ENCODE measurements around the gene STAT6.
"Not testable (repeated sequence)": the region's sequence is repeated elsewhere in the genome, so short reads cannot be mapped to it uniquely, and the experiment has no call there.

Gene STAT6

DNA sequence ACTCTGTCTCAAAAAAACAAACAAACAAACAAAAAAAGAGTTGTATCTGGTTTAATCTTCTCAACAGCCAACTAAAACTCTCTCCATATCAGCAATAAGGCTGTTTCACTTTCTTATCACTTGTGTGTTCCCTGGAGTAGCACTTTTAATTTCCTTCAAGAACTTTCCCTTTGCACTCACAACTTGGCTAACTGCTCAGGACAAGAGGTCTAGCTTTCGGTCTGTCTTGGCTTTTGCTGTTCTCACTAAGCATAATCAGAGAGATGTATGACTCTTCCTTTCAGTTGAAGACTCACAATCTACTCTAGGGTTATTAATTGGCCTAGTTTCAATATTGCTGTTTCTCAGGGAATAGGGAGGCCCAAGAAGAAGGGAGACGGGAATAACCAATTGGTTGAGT lies 44.9 kb downstream of the STAT6 start:
- no peak overlapping the region for H3K4me3 ChIP-seq (ENCODE audit: low read length)
- H3K27me3 ChIP-seq (ENCODE audit: control insufficient read depth, insufficient read depth, low read length), result no peaks in the 10 kb centered on the region
- no peaks in the 10 kb centered on the region for H3K4me1 ChIP-seq (ENCODE audit: control insufficient read depth, low read depth, low read length)
- no peak overlapping the region for H3K27ac ChIP-seq (ENCODE audit: low read length)
- H3K36me3 ChIP-seq (ENCODE audit: control insufficient read depth, low read depth, low read length), result peaks cover 54% of the 10 kb centered on the region
- no peaks in the 10 kb centered on the region for H3K9me3 ChIP-seq (ENCODE audit: control insufficient read depth, low read depth, low read length)
- H3K9ac ChIP-seq (ENCODE audit: low read length), result no peak overlapping the region

DNA sequence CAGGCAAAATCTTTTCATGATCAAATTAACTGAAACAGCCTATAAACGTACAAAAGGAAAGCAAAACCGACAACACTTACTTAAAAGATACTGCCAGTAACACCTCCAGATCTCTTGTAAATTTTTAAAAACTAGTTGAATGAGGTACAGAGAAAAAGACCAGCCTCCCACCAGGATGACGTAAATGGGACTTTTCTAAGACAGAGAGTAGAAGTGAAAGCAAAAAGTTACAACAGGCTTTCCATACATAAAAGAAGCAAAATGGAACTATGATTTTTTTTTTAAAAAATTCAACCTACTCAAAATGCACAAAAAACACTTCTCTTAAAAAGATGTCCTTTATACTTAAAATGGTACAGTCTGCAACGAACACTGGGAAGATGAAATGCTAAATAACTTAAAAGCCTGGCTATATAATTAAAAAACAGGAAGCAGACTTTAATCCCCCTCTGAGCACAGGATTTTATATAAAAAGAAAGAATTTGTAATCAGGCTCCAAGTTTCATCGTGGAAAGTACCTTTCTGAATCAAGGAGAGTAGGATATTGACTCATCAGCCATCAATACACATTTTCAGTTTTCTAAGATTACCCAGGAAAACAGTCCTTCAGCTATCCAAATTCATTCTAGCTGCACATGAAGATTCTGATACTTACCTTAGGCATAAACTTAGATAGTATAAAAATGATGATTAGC lies 47.0 kb downstream of the STAT6 start:
- no peak overlapping the region for H3K27ac ChIP-seq (ENCODE audit: low read length)
- H3K4me3 ChIP-seq (ENCODE audit: low read length), result no peak overlapping the region
- H3K9ac ChIP-seq (ENCODE audit: low read length), result no peak overlapping the region
- H3K36me3 ChIP-seq (ENCODE audit: control insufficient read depth, low read depth, low read length), result peaks cover 53% of the 10 kb centered on the region
- H3K4me1 ChIP-seq (ENCODE audit: control insufficient read depth, low read depth, low read length), result no peaks in the 10 kb centered on the region
- no peaks in the 10 kb centered on the region for H3K27me3 ChIP-seq (ENCODE audit: control insufficient read depth, insufficient read depth, low read length)
- H3K9me3 ChIP-seq (ENCODE audit: control insufficient read depth, low read depth, low read length), result no peaks in the 10 kb centered on the region

DNA sequence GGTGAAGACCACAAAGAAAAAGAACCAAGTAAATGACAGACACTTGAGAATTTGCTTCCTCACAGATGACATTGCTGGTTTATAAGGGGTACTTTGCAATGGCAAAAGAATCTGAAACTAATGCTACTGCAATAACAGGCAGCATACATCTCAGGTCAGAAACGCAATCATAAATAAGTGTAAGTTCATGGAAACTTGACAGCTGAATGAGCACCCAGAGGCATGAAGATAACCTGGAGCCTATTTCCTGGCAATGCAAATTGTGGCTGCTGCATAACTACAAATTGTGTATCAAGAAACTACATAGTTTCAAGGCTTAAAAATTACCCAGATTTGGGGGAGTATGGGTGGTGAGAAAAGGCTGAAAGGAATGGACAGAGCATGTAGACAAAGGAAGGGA lies 52.7 kb downstream of the STAT6 start:
- Histone ChIP-seq H3K27ac (ENCODE audit: low read length) (no peak overlapping the region), H3K4me1 (ENCODE audit: control insufficient read depth, low read depth, low read length) (no peaks in the 10 kb centered on the region), H3K9ac (ENCODE audit: low read length) (no peak overlapping the region), H3K4me3 (ENCODE audit: low read length) (no peak overlapping the region), H3K36me3 (ENCODE audit: control insufficient read depth, low read depth, low read length) (peaks cover 57% of the 10 kb centered on the region), H3K27me3 (ENCODE audit: control insufficient read depth, insufficient read depth, low read length) (no peaks in the 10 kb centered on the region), H3K9me3 (ENCODE audit: control insufficient read depth, low read depth, low read length) (no peaks in the 10 kb centered on the region)

DNA sequence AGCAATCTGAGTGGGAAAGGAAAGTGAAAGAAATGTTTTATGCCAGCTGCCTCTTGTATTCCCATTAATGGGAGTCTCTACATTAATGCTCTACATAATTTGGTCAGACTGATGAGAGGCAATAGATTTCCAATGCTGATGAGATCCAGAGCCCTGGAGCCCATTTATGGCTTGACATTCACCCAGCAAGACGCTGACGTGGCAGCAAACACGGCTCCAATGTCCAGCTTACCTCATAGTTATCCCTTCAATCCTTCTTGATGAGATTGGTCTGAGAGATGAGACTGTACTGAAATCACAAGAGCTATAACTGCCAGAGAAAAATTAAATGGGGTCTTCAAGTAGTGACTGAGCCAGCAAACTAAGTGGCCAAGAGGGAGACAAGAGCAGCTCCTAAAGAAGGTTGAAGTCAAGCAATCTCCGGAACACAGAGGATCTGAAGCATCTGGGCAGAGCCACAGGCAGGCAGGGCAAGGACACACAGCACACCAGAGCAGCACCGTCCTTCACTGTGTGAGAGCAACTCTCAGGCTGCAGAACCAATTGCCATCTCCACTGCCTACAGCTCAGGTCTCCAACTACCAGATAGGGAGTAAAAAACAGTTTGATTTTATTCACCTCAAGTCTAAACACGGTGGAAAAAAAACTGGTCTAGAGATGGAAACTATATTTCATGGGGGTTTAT lies 54.0 kb downstream of the STAT6 start:
- H3K4me1 ChIP-seq (ENCODE audit: control insufficient read depth, low read depth, low read length), result no peaks in the 10 kb centered on the region
- no peak overlapping the region for H3K4me3 ChIP-seq (ENCODE audit: low read length)
- H3K27ac ChIP-seq (ENCODE audit: low read length), result no peak overlapping the region
- no peaks in the 10 kb centered on the region for H3K27me3 ChIP-seq (ENCODE audit: control insufficient read depth, insufficient read depth, low read length)
- no peaks in the 10 kb centered on the region for H3K9me3 ChIP-seq (ENCODE audit: control insufficient read depth, low read depth, low read length)
- no peak overlapping the region for H3K9ac ChIP-seq (ENCODE audit: low read length)
- H3K36me3 ChIP-seq (ENCODE audit: control insufficient read depth, low read depth, low read length), result peaks cover 50% of the 10 kb centered on the region

DNA sequence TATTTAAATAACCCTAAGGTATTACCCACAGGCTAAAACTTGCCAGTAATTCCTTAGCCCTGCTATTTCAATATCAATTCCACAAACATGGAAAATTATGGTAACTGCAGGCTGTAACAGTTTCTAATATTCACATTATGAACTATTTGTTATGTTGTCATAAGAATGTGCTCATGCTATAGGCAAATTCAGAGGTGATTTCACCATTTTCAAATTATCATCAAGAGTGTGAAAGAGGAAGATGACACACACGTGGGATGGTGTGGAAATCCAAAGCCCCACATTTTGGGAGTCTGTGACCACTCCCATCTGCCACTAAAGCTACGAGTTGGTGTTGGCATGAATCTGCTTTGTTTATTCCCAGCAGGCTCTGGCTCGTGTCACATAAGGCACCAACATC lies 55.3 kb downstream of the STAT6 start:
- Histone ChIP-seq H3K9ac (ENCODE audit: low read length) (no peak overlapping the region), H3K4me3 (ENCODE audit: low read length) (no peak overlapping the region), H3K36me3 (ENCODE audit: control insufficient read depth, low read depth, low read length) (peaks cover 46% of the 10 kb centered on the region)

DNA sequence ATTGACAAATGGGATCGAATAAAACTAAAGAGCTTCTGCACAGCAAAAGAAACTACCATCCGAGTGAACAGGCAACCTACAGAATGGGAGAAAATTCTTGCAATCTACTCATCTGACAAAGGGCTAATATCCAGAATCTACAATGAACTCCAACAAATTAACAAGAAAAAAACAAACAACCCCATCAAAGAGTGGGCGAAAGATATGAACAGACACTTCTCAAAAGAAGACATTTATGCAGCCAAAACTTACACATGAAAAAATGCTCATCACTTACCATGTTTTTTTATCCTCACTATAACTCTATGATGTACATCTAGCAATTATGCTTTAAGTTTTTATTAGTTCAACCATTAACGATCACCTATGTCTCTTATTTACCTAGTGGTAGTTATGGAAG lies 57.3 kb downstream of the STAT6 start:
- not testable (repeated sequence) for H3K27me3 ChIP-seq (ENCODE audit: control insufficient read depth, insufficient read depth, low read length); H3K9me3 ChIP-seq (ENCODE audit: control insufficient read depth, low read depth, low read length); H3K4me3 ChIP-seq (ENCODE audit: low read length); H3K4me1 ChIP-seq (ENCODE audit: control insufficient read depth, low read depth, low read length); H3K9ac ChIP-seq (ENCODE audit: low read length); H3K27ac ChIP-seq (ENCODE audit: low read length)
- peaks cover 27% of the 10 kb centered on the region for H3K36me3 ChIP-seq (ENCODE audit: control insufficient read depth, low read depth, low read length)

More for the DNA sequence above, 55.3 kb downstream of the STAT6 start:
- Histone ChIP-seq H3K27me3 (ENCODE audit: control insufficient read depth, insufficient read depth, low read length) (no peaks in the 10 kb centered on the region), H3K9me3 (ENCODE audit: control insufficient read depth, low read depth, low read length) (no peaks in the 10 kb centered on the region), H3K4me1 (ENCODE audit: control insufficient read depth, low read depth, low read length) (no peaks in the 10 kb centered on the region), H3K27ac (ENCODE audit: low read length) (no peak overlapping the region)

DNA sequence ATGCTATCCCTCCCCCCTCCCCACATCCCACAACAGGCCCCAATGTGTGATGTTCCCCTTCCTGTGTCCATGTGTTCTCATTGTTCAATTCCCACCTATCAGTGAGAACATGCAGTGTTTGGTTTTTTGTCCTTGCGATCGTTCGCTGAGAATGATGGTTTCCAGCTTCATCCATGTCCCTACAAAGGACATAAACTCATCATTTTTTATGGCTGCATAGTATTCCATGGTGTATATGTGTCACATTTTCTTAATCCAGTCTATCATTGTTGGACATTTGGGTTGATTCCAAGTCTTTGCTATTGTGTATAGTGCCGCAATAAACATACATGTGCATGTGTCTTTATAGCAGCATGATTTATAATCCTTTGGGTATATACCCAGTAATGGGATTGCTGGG lies 58.0 kb downstream of the STAT6 start:
- H3K36me3 ChIP-seq (ENCODE audit: control insufficient read depth, low read depth, low read length), result peaks cover 19% of the 10 kb centered on the region
- H3K4me3 ChIP-seq (ENCODE audit: low read length); H3K4me1 ChIP-seq (ENCODE audit: control insufficient read depth, low read depth, low read length); H3K27me3 ChIP-seq (ENCODE audit: control insufficient read depth, insufficient read depth, low read length); H3K27ac ChIP-seq (ENCODE audit: low read length); H3K9me3 ChIP-seq (ENCODE audit: control insufficient read depth, low read depth, low read length); H3K9ac ChIP-seq (ENCODE audit: low read length): not testable (repeated sequence)

DNA sequence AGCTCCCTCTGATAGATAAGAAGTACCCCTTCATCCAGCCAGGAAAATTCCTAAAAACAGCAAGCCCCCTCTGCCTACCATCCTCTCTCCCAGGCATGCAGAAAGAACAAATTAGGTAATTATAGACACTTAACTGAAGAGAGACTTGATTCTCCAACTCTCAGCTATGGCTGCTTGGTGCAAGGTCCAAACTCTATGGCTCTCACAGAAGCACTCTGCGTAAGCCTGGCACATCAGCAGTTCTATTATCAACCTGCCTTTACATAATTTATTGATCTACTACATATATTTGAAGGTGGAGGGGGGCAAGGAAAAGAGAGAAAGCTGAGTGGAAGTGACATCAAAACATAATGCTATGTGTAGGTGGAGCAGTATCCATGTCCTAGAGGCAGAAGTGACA lies 60.2 kb downstream of the STAT6 start:
- no peak overlapping the region for H3K4me3 ChIP-seq (ENCODE audit: low read length)
- no peaks in the 10 kb centered on the region for H3K9me3 ChIP-seq (ENCODE audit: control insufficient read depth, low read depth, low read length)
- no peaks in the 10 kb centered on the region for H3K27me3 ChIP-seq (ENCODE audit: control insufficient read depth, insufficient read depth, low read length)
- no peak overlapping the region for H3K27ac ChIP-seq (ENCODE audit: low read length)
- H3K4me1 ChIP-seq (ENCODE audit: control insufficient read depth, low read depth, low read length), result no peaks in the 10 kb centered on the region
- H3K9ac ChIP-seq (ENCODE audit: low read length), result no peak overlapping the region
- no peaks in the 10 kb centered on the region for H3K36me3 ChIP-seq (ENCODE audit: control insufficient read depth, low read depth, low read length)

DNA sequence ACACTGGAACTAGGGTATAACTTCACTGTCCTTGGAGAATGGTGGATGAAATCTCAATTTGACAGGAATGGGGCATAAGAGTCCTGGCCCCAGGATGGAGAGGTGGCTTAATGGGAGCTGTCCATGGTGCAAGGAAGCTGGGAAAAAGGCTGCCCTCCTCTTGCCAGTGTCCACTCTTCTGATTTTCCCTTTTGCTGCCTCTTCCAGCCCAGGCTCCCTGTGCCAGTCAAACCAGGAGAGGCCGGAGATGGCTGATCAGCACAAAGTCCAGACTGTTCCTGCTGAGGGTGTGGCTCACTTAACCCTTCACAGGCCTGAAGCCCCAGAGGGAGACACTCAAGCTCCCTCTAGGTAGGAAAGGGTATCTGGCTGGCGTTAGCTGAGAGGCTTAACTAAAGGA lies 61.3 kb downstream of the STAT6 start, which contains the start of gene MYO1A:
Gene MYO1A, minus strand, starts transcription at position 240 of the 400 bp plus-strand sequence. CDS start 1,806 bp downstream, outside the sequence.
- no peaks in the 10 kb centered on the region for H3K36me3 ChIP-seq (ENCODE audit: control insufficient read depth, low read depth, low read length)
- H3K27me3 ChIP-seq (ENCODE audit: control insufficient read depth, insufficient read depth, low read length), result no peaks in the 10 kb centered on the region
- H3K9me3 ChIP-seq (ENCODE audit: control insufficient read depth, low read depth, low read length), result no peaks in the 10 kb centered on the region
- no peak within 1 kb of the TSS for H3K27ac ChIP-seq (ENCODE audit: low read length)
- no peak within 1 kb of the TSS for H3K9ac ChIP-seq (ENCODE audit: low read length)
- no peaks in the 10 kb centered on the region for H3K4me1 ChIP-seq (ENCODE audit: control insufficient read depth, low read depth, low read length)
- no peak within 1 kb of the TSS for H3K4me3 ChIP-seq (ENCODE audit: low read length)

DNA sequence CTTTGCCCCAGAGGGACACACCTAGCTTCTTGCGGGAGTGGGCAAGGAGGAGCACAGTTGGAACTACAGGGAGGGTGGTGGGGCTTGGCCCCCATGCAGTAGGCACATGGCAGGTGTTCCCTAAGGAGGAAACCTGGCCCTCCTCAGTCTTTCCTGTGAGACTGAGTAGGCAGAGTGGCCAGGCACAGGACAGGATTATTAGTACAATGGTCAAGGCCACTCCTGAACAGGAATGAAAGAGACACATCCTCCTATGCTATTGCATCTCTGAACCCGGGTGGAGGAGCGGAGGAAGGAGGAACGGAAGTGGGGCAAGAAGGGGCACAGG lies 62.1 kb downstream of the STAT6 start:
- no peak overlapping the region for H3K9ac ChIP-seq (ENCODE audit: low read length)
- H3K36me3 ChIP-seq (ENCODE audit: control insufficient read depth, low read depth, low read length), result no peaks in the 10 kb centered on the region
- no peak overlapping the region for H3K27ac ChIP-seq (ENCODE audit: low read length)
- no peak overlapping the region for H3K4me3 ChIP-seq (ENCODE audit: low read length)
- H3K4me1 ChIP-seq (ENCODE audit: control insufficient read depth, low read depth, low read length), result no peaks in the 10 kb centered on the region
- no peaks in the 10 kb centered on the region for H3K27me3 ChIP-seq (ENCODE audit: control insufficient read depth, insufficient read depth, low read length)
- H3K9me3 ChIP-seq (ENCODE audit: control insufficient read depth, low read depth, low read length), result no peaks in the 10 kb centered on the region

DNA sequence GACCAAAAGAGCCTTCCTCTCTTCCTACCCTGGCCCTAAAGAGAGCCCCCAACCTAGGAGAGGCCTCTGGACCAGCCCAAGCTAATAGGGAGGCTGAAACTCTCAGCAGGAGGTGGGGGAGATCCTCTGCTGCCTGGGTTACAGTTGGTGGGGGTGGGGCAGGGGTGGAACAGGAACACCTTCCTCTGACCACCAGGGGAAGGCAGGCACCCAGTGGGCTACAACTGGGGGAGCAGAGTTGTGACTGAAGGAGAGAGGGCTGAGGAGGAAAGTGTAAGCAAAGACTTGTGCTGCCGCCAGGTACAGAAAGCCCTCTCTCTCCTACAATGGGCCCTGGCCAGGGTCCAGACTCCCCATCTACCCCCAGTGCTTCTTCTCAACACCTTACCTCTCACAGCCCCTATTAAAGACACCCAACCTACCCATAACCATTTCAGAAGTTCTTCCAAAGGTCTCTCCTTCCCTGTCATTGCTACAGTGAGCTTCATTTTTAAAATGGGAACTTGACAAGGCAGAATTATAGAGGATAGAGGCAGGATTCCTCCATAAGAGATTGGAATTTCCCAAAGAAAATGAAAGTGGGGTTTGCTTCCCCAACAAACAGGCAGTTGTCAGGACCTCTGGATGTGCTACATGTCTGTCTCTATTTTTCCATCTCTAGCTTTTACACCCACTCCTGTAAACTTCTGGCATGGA lies 62.6 kb downstream of the STAT6 start:
- Histone ChIP-seq H3K27me3 (ENCODE audit: control insufficient read depth, insufficient read depth, low read length) (no peaks in the 10 kb centered on the region), H3K9me3 (ENCODE audit: control insufficient read depth, low read depth, low read length) (no peaks in the 10 kb centered on the region), H3K4me3 (ENCODE audit: low read length) (no peak overlapping the region), H3K36me3 (ENCODE audit: control insufficient read depth, low read depth, low read length) (no peaks in the 10 kb centered on the region), H3K27ac (ENCODE audit: low read length) (no peak overlapping the region), H3K9ac (ENCODE audit: low read length) (no peak overlapping the region), H3K4me1 (ENCODE audit: control insufficient read depth, low read depth, low read length) (no peaks in the 10 kb centered on the region)

DNA sequence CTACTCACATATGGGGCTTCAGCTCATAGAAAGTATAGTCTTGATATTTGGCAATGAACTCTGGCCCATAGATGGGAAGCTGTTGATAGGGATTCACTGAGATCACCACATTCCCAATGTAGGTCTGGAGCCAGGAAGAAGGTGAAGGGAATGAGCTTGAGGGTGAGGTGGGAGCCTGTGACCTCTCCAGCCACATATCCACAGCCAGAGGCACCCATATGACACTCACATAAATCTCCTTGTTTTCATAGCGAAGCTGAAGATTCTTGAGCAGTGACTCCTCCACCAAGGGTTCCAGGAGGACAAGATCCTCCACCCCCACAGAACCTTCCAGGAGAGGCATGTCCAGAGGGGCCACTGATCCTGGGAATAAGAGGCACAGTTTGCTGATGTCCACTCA lies 63.2 kb downstream of the STAT6 start:
- Histone ChIP-seq H3K4me3 (ENCODE audit: low read length) (no peak overlapping the region), H3K27ac (ENCODE audit: low read length) (no peak overlapping the region), H3K9ac (ENCODE audit: low read length) (no peak overlapping the region), H3K9me3 (ENCODE audit: control insufficient read depth, low read depth, low read length) (no peaks in the 10 kb centered on the region), H3K27me3 (ENCODE audit: control insufficient read depth, insufficient read depth, low read length) (no peaks in the 10 kb centered on the region), H3K36me3 (ENCODE audit: control insufficient read depth, low read depth, low read length) (no peaks in the 10 kb centered on the region), H3K4me1 (ENCODE audit: control insufficient read depth, low read depth, low read length) (no peaks in the 10 kb centered on the region)
